A172 (cell line): Measurements from ENCODE around the gene MRGPRD. TPM values are rescaled to one million over a fixed set of nuclear protein-coding genes. Genes with fewer than 3 reads are reported as not detected.

ENCODE experiments used
- DNase-seq: peaks from one replicate; pipeline ENCODE4 v3.0.0-alpha.2; 2015; ENCODE audit warnings: low spot score
- total RNA-seq: library from RNA; depleted of rRNA; stranded (reverse); fragments of >200 nt; shearing (Covaris generic); gene quantifications from 2 replicates; pipeline ENCODE4 v1.2.3, GENCODE V29; 2014

Gene MRGPRD
- total RNA-seq, 1 experiment from 2014 or later, result not detected

DNA sequence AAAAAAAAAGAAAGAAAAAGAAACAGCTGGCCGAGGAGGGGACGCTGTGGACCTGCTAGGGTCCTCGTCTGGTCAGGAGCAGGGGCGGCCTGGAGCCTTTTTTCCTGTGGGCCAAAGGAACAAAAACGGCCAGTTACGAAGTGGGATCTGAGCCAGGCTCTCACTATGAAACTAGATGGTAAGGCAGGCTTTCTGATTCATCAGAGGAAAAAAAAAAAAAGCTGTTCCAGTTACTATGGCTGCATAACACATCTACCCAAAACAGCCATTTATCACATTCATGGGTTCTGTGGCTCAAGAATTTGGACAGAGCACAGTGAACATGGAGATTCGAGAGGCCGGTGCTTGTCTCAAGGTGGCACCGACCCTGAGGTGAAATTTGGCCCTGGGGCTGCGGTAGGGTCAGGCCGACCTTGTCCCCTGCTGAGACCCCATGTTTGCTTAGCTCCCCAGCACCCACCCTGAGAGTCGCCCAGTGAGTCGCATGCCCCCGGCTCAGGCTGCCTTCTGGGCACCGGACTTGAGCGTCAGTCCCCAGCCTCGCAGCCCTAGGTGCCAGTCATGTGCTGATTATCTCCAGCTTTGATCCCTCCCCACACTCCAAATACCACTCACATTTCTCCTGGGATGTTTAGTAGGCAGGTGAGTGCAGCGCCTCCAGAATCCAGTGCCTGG, 34.2 kb downstream of the MRGPRD start:
- peak; percentile 59 for DNase-seq

DNA sequence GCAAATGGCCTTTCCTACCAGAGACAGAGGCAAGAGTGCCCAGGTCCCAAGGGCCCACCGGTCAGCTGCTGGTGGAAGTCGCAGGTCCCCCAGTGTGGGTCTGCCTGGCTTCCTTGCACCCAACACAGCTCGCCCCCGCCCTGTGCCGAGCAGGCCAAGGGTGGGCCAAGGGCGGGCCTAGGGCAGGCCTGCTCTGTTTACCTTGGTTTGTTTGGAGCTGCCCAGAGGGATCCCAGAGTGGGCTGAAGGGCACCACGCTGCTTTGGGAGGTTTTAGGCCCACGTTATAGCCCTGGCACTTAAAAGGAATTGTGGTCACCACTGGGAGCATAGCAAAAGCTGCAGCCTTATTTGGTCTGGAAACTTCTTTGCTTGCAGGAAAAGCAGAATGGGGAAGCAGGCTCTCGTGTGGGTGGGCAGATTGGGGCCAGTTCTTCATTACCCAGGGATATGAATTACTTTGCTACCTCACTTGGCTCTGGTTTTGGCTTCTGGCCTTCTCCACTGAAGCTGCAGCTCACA, 38.0 kb downstream of the MRGPRD start:
- DNase-seq, result no peak

GRCh38 chr11:68942095-68942620, 38.6 kb downstream of the MRGPRD start:
- DNase-seq, result no peak

GRCh38 chr11:68941324-68942094, 39.3 kb downstream of the MRGPRD start:
- no peak for DNase-seq

GRCh38 chr11:68940651-68941323, 40.0 kb downstream of the MRGPRD start:
- no peak for DNase-seq

GRCh38 chr11:68939583-68940555, 40.9 kb downstream of the MRGPRD start:
- DNase-seq, result no peak

GRCh38 chr11:68938816-68939582, 41.8 kb downstream of the MRGPRD start:
- no peak for DNase-seq

GRCh38 chr11:68938088-68938487, 42.7 kb downstream of the MRGPRD start:
- DNase-seq, result no peak

GRCh38 chr11:68936676-68937620, 43.8 kb downstream of the MRGPRD start:
- no peak for DNase-seq

GRCh38 chr11:68936358-68936636, 44.5 kb downstream of the MRGPRD start:
- no peak for DNase-seq

DNA sequence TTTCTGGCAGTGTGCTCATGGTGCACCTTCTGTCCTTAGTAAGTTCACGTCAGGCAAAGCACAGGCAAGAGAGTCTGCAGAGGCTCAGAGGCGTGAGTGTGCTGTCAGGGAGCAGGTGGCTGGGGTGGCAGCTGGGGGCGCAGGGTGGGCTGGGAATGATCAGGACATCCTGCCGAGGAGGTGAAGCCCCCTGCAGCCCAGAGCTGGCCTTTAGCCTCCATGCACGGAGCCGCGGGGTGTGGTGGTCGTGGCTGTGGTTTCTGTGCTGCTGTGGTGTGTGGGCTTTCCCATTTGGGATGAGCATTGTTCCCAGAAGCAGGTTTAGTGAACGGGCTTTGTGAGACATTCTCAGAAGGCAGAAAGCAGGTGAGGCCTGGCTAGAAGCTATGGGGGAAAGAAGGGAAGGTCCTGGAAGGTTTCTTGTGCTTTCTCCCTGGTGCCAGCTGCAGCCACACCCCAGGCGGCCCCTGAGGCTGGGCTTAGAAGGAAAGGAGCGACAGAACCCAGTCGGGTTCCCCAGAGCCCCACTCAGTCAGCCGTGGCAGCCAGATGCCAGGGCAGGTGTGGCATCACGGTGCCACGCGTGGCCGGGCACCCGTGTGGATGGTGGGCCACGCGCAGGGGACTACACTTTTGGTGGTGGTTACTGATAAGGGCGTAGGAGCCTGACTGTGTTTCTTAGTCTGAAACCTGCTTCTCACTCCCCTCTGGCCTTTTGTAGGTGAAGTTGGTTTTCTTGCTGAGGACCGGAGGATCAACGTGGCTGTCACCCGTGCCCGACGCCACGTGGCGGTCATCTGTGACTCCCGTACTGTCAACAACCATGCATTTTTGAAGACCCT, 45.0 kb downstream of the MRGPRD start:
- DNase-seq, result no peak

DNA sequence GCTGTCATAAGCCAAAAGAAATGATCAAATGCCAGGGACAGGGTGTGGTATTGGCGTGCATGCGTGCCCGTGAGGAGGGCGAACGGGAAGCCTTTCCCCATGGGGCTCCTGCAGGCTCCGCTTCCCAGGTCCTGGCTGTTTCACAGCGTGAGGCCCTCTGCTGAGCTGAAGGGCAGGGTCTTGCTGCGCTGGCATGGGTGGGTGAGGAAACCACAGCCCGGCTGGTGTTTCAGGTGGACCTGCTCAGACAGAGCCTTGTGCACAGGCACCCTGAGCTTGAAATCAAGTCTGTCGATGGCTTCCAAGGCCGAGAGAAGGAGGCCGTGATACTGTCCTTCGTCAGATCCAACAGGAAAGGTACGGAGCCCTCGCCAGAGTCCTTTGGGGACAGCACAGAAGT, 45.7 kb downstream of the MRGPRD start:
- no peak for DNase-seq

DNA sequence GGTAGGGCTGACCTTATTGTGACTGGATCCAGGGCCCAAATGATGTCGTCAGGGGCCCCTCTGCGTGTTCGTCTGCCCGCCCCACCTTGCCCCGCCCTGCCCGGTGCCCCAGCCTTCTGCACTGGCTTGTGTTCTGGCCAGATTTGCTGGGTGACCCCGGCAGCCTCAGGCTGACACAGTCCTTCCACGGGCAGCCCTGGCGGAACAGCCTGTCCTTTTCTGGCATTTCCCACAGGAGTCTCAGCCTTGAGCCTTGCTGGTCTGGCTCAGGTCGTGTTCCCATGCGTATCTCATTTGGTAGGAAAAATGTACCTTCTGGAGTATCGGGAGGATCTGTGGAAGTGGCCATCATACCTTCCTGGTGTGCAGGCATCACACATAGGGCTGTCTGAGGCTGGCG, 46.1 kb downstream of the MRGPRD start:
- no peak for DNase-seq

DNA sequence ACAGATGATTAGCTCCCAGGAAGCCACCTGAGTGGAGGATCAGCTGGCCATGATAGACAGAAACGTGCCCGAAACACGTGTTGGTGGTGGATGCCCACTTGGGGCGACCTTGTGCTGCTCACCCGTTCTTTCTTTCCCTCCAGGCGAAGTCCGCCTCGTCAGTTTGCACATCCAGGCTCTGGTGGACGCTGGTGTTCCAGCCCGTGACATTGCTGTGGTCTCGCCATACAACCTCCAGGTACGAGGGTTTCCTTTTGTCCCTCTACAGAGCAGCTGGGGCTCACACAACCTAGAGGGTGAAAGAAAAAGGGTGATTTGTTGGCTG, 46.5 kb downstream of the MRGPRD start:
- no peak for DNase-seq

GRCh38 chr11:68933605-68934320, 47.0 kb downstream of the MRGPRD start:
- DNase-seq, result no peak

DNA sequence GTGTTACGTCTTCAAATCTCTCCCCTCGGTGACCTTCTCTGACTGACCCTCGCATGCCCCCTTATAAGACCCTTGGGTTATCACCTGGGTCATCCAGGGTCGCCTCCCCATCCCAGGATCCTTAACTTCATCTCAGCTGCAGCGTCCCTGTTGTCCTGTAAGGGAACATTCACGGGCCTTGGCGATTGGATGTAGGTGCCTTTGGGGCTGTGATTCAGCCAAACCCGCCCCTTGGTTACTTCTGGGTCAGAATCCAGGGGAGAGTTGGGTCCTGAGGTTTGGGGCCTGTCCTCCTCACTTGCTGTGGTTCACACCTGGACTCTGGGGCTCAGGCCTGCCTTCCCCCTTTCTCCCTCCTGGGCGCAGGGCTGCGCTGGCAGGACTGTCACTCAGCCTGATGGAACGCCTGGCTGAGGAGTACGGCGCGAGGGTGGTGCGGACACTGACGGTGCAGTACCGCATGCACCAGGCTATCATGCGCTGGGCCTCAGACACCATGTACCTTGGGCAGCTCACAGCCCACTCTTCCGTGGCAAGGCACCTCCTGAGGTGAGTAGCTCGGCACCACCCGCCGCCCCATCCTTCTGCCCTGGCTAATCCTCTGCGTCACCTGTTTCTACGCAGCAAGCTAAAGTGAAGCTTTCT, 47.7 kb downstream of the MRGPRD start:
- no peak for DNase-seq

DNA sequence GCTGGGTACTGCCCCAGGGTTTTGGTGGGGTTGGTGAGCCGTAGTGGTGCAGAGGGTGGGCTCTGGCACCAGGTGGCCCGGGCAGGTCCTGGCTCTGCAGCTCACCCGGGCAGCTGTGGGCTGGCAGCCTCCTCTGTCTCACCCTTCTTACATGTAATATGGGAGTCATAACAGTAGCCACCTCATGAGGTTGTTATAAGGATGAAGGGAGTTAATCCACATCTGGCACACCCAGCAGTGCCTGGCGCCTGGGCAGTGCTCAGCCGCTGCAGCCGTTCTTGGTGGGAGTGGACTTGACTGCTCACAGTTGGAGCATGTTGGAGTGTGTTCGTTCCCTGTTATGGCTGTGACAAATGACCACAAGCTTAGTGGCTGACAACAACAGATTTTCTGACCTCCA, 48.4 kb downstream of the MRGPRD start:
- DNase-seq, result no peak

DNA sequence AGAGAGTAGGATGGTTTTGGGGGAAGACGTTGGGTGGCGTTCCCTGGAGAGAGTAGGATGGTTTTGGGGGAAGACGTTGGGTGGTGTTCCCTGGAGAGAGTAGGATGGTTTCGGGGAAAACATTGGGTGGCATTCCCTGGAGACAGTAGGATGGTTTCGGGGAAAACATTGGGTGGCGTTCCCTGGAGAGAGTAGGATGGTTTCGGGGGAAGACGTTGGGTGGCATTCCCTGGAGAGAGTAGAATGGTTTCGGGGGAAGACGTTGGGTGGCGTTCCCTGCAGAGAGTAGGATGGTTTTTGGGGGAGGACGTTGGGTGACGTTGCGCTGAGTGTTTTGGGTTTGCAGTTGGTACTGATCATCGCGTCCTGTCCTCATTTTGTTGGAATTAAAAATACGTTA, 48.9 kb downstream of the MRGPRD start:
- DNase-seq, result no peak
